Neuronal stem cell (in vitro differentiated cells): Measurements from ENCODE around the gene FOXP4.
A peak's percentile ranks its signal among the peaks of the same experiment; 100 is the strongest.

ENCODE experiments used
- DNase-seq: peaks from one replicate; pipeline ENCODE4 v3.0.0-alpha.2; 2013; ENCODE audit warnings: low spot score
- H2AFZ ChIP-seq: one replicate; pipeline ENCODE4 v1.6.1; 2013; ENCODE audit warnings: mild to moderate bottlenecking, low read length, inconsistent platforms
- H2AK5ac ChIP-seq: 2 replicates; pipeline ENCODE4 v1.6.1; 2013; ENCODE audit warnings: low read depth, mild to moderate bottlenecking, inconsistent platforms, low read length, moderate library complexity, mixed read lengths
- H2BK120ac ChIP-seq: 2 replicates; pipeline ENCODE4 v1.6.1; 2013; ENCODE audit warnings: low read depth, mild to moderate bottlenecking, inconsistent platforms, low read length, moderate library complexity, mixed read lengths
- H2BK12ac ChIP-seq: one replicate; pipeline ENCODE4 v1.6.1; 2013; ENCODE audit warnings: low read length, inconsistent platforms
- H2BK15ac ChIP-seq: 2 replicates; pipeline ENCODE4 v1.6.1; 2013; ENCODE audit warnings: mild to moderate bottlenecking, low read length, inconsistent platforms, mixed read lengths
- H2BK5ac ChIP-seq: one replicate; pipeline ENCODE4 v1.6.1; 2013; ENCODE audit warnings: inconsistent platforms, mild to moderate bottlenecking, low read length, moderate library complexity
- H3K14ac ChIP-seq: one replicate; pipeline ENCODE4 v1.6.1; 2013; ENCODE audit warnings: low read length, inconsistent platforms
- H3K18ac ChIP-seq: 2 replicates; pipeline ENCODE4 v1.6.1; 2013; ENCODE audit warnings: low read length, inconsistent platforms
- H3K23ac ChIP-seq: 2 replicates; pipeline ENCODE4 v1.6.1; 2013; ENCODE audit warnings: low read depth, mild to moderate bottlenecking, mixed read lengths, low read length, inconsistent platforms; ENCODE audit not compliant: poor library complexity
- H3K27ac ChIP-seq: replicated peaks from 3 replicates; pipeline ENCODE4 v1.5.1; 2013; ENCODE audit warnings: low read length, inconsistent platforms
- H3K27me3 ChIP-seq, 3 experiments: 2 replicates each; pipeline ENCODE4 v1.6.1; 2013; ENCODE audit warnings: low read length in 3 of 3, mild to moderate bottlenecking in 2 of 3, inconsistent platforms in 1 of 3, low read depth in 1 of 3, mixed read lengths in 1 of 3, moderate library complexity in 1 of 3; ENCODE audit not compliant: control insufficient read depth in 3 of 3, insufficient read depth in 3 of 3
- H3K36me3 ChIP-seq, 2 donors: replicated peaks in 1 of 2; 2 replicates each; pipeline ENCODE4 v1.6.1; 2013; ENCODE audit warnings: low read length in 2 of 2; ENCODE audit not compliant: control insufficient read depth in 2 of 2, insufficient read depth in 2 of 2
- H3K4ac ChIP-seq: 2 replicates; pipeline ENCODE4 v1.6.1; 2013; ENCODE audit warnings: inconsistent platforms, mild to moderate bottlenecking, low read length, moderate library complexity
- H3K4me1 ChIP-seq, 2 donors: 1 replicate in 1 of 2; 2 replicates in 1 of 2; pipeline ENCODE4 v1.6.1; 2013; ENCODE audit warnings: low read length in 2 of 2, low read depth in 1 of 2; ENCODE audit not compliant: control insufficient read depth in 2 of 2, insufficient read depth in 1 of 2
- H3K4me2 ChIP-seq: one replicate; pipeline ENCODE4 v1.6.1; 2013; ENCODE audit warnings: mild to moderate bottlenecking, low read length, inconsistent platforms; ENCODE audit not compliant: insufficient read depth, poor library complexity, severe bottlenecking
- H3K4me3 ChIP-seq, 2 donors: 2 replicates each; pipeline ENCODE4 v1.5.1; 2013; ENCODE audit warnings: low read length in 2 of 2, mild to moderate bottlenecking in 2 of 2, inconsistent platforms in 1 of 2, moderate library complexity in 1 of 2
- H3K79me1 ChIP-seq: one replicate; pipeline ENCODE4 v1.6.1; 2013; ENCODE audit warnings: low read depth, mild to moderate bottlenecking, inconsistent platforms, low read length, moderate library complexity
- H3K9ac ChIP-seq: one replicate; pipeline ENCODE4 v1.6.1; 2013; ENCODE audit warnings: mild to moderate bottlenecking, low read depth, low read length, inconsistent platforms; ENCODE audit not compliant: poor library complexity
- H3K9me3 ChIP-seq, 2 donors: replicated peaks in 1 of 2; 2 replicates each; pipeline versions ENCODE3 to v1.6.1; 2013; ENCODE audit warnings: low read length in 2 of 2, mild to moderate bottlenecking in 2 of 2, inconsistent platforms in 1 of 2, low read depth in 1 of 2, mixed read lengths in 1 of 2, moderate library complexity in 1 of 2; ENCODE audit not compliant: control insufficient read depth in 2 of 2, insufficient read depth in 1 of 2
- H4K8ac ChIP-seq: one replicate; pipeline ENCODE4 v1.6.1; 2013; ENCODE audit warnings: low read depth, mild to moderate bottlenecking, inconsistent platforms, low read length, moderate library complexity
- H4K91ac ChIP-seq: one replicate; pipeline ENCODE4 v1.6.1; 2013; ENCODE audit warnings: low read length, low read depth, mild to moderate bottlenecking, inconsistent platforms; ENCODE audit not compliant: poor library complexity
- WGBS, 2 donors: extraction: QIAGEN DNeasy Blood & Tissue Kit; methylation state at CpG; one replicate each; pipeline ENCODE4 v1.1.7; 2013; ENCODE audit warnings: missing lambda C conversion rate in 2 of 2, mixed read lengths in 1 of 2; ENCODE audit not compliant: insufficient read length in 2 of 2, insufficient replicate concordance in 1 of 2; ENCODE audit errors: extremely low coverage in 2 of 2; 5-methylcytosine and 5-hydroxymethylcytosine counted together

The FOXP4 gene

DNA sequence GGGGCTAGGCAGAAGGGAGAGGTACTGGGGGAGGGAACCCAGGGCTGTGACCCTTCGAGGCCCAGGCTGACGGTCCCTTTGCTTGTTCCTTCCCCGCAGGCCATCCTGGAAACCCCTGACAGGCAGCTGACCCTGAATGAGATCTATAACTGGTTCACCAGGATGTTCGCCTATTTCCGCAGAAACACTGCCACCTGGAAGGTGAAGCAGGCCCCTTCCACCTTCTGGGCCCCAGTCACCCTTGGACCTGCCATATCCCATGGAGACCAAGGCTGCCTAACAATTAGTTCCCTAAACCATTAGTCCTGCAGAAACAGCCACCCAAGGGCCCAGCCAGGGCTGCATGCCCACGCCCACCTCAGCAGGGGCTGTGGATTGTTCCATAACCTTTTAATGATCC, 44.9 kb downstream of the FOXP4 start:
- Histone ChIP-seq H3K79me1 (no peaks in the 10 kb centered on the region), H3K4me3 (no peak overlapping the region), H2BK120ac (peak overlapping the region; percentile 63), H4K91ac (no peak overlapping the region), H4K8ac (no peak overlapping the region), H3K14ac (no peak overlapping the region), H3K4me2 (no peak overlapping the region), H3K36me3 (peaks cover 44 to 98% of the 10 kb centered on the region in 2 donors), H3K4me1 (peaks cover 2 to 7% of the 10 kb centered on the region in 2 donors), H3K18ac (no peak overlapping the region), H2BK12ac (no peak overlapping the region), H2BK15ac (no peak overlapping the region), H3K4ac (no peak overlapping the region), H3K9me3 (no peaks in the 10 kb centered on the region), H2AK5ac (peak overlapping the region; percentile 30), H3K27ac (no peak overlapping the region), H3K9ac (no peak overlapping the region), H2AFZ (no peak overlapping the region), H3K27me3 (no peaks in the 10 kb centered on the region), H2BK5ac (no peak overlapping the region), H3K23ac (no peak overlapping the region)
- WGBS, 2 donors: no CpG with 5 or more reads among the region's 6 CpGs
- DNase-seq: no peak

DNA sequence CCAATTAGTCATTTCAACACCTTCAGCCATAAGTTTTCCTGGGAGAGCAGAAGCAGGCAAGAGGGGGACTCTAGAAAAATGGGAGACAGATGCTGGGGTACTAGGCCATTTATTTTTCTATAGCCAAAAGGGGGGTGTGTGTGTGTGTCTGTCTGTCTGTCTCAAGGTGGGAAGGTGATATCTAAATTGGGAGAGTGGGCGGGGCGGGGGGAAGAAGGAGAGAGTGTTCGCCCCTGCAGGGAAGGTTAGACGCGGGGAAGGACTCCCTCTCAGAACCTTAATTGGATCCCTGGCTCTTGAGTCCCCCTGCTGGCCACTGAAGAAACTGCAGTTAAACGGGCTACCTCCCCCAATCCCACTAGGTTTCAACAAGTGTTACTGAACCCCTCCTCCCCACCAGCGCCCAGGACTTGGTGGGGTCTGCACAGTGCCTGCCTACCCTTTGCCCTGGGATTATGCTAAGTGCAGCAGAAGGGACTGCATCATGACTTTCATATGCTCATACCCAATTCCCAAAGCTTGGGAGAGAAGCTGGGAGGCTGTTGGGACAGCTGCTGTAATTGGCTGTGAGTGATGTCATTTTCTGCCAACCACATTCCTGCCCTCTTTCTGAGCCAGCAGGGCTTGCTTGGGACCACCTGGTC, 45.8 kb downstream of the FOXP4 start:
- Histone ChIP-seq H2BK12ac (no peak overlapping the region), H3K4me1 (peaks cover 2 to 6% of the 10 kb centered on the region in 2 donors), H2AK5ac (peak overlapping the region; percentile 30), H3K36me3 (peaks cover 49 to 98% of the 10 kb centered on the region in 2 donors), H2BK5ac (no peak overlapping the region), H3K4ac (no peak overlapping the region), H3K79me1 (no peaks in the 10 kb centered on the region), H4K8ac (no peak overlapping the region), H3K27me3 (no peaks in the 10 kb centered on the region), H3K23ac (no peak overlapping the region), H3K27ac (no peak overlapping the region), H3K9me3 (no peaks in the 10 kb centered on the region), H3K4me2 (no peak overlapping the region), H3K18ac (no peak overlapping the region), H3K14ac (no peak overlapping the region), H2BK120ac (no peak overlapping the region), H4K91ac (no peak overlapping the region), H3K9ac (no peak overlapping the region), H3K4me3 (no peak overlapping the region), H2BK15ac (no peak overlapping the region), H2AFZ (no peak overlapping the region)
- no CpG with 5 or more reads among the region's 7 CpGs for WGBS, 2 donors
- DNase-seq: peak; percentile 84

DNA sequence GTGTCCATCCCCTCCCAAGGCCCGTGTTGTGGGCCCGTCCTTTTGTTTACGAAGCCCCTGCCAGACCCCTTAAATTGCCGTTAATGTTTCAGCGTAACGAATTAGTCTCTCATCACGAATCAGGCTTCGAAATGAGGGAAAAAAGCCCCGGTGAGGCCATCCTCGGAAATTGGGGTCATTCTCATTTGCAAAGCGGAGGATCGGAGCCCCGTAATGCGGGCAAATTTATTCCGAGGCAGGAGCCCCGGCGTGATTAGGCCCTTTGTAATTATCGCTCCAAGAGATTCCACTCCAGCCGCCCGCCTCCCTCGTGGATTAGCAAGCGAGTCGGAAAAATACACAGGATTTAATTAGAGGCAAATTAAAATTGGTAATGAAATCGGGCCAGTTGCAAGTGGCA, 47.2 kb downstream of the FOXP4 start:
- WGBS, 2 donors: no CpG with 5 or more reads among the region's 24 CpGs

DNA sequence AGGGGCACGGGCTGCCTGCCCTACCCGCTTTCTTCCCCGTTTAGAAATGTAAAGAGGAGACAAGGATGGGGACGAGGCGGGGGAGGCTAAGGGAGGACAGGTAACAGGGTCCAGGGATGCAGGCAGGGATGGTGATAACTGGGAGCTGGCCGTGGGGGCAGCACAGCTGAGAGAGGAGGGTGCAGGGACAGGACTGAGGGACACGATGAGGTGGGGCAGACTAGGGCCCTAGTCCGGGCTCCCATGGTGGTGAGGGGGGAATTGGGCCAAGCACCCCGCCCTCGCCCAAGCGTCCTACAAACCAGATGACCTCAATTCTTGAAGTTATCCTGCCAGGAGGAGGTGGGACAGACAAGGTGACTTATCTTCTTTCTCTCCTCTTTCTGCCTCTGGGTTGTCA, 47.7 kb downstream of the FOXP4 start:
- H3K4me2 ChIP-seq: no peak overlapping the region
- H3K14ac ChIP-seq: no peak overlapping the region
- peaks cover 0 to 2% of the 10 kb centered on the region in 2 donors for H3K4me1 ChIP-seq
- H2AFZ ChIP-seq: no peak overlapping the region
- no peak overlapping the region for H3K27ac ChIP-seq
- no peaks in the 10 kb centered on the region for H3K9me3 ChIP-seq
- no peak overlapping the region for H3K4me3 ChIP-seq
- no peak for DNase-seq
- H3K23ac ChIP-seq: peak overlapping the region; percentile 48
- H2BK12ac ChIP-seq: no peak overlapping the region
- no peaks in the 10 kb centered on the region for H3K79me1 ChIP-seq
- no peak overlapping the region for H3K4ac ChIP-seq
- no peak overlapping the region for H2BK120ac ChIP-seq
- H4K91ac ChIP-seq: no peak overlapping the region
- H2BK5ac ChIP-seq: no peak overlapping the region
- no peaks in the 10 kb centered on the region for H3K27me3 ChIP-seq
- peaks cover 42 to 97% of the 10 kb centered on the region in 2 donors for H3K36me3 ChIP-seq
- H2BK15ac ChIP-seq: no peak overlapping the region
- no peak overlapping the region for H2AK5ac ChIP-seq
- WGBS, 2 donors: no CpG with 5 or more reads among the region's 11 CpGs
- no peak overlapping the region for H4K8ac ChIP-seq
- no peak overlapping the region for H3K18ac ChIP-seq
- H3K9ac ChIP-seq: peak overlapping the region; percentile 24

More for the DNA sequence above, 47.2 kb downstream of the FOXP4 start:
- H2BK12ac ChIP-seq: no peak overlapping the region
- no peak overlapping the region for H3K9ac ChIP-seq
- no peak overlapping the region for H2AFZ ChIP-seq
- no peak overlapping the region for H4K91ac ChIP-seq
- no peak overlapping the region for H2BK5ac ChIP-seq
- H3K4me1 ChIP-seq: peaks cover 0 to 2% of the 10 kb centered on the region in 2 donors
- no peaks in the 10 kb centered on the region for H3K79me1 ChIP-seq
- H3K23ac ChIP-seq: no peak overlapping the region
- H3K27ac ChIP-seq: no peak overlapping the region
- no peak overlapping the region for H4K8ac ChIP-seq
- H3K36me3 ChIP-seq: peaks cover 46 to 97% of the 10 kb centered on the region in 2 donors
- H2AK5ac ChIP-seq: no peak overlapping the region
- H3K4ac ChIP-seq: no peak overlapping the region
- no peak for DNase-seq
- no peak overlapping the region for H3K14ac ChIP-seq
- no peak overlapping the region for H2BK120ac ChIP-seq
- H2BK15ac ChIP-seq: no peak overlapping the region
- H3K9me3 ChIP-seq: no peaks in the 10 kb centered on the region
- H3K18ac ChIP-seq: no peak overlapping the region
- no peaks in the 10 kb centered on the region for H3K27me3 ChIP-seq
- no peak overlapping the region for H3K4me3 ChIP-seq
- no peak overlapping the region for H3K4me2 ChIP-seq
